NCI-H2171 (cell line): ENCODE measurements around the gene ABR.
"Not testable (repeated sequence)": the region's sequence is repeated elsewhere in the genome, so short reads cannot be mapped to it uniquely, and the experiment has no call there.

ENCODE experiments used
- DNase-seq: peaks from one replicate; lab custom pipeline; 2025; lab: John Stamatoyannopoulos, UW

The ABR gene

GRCh38 chr17:1071103-1071825 is 108.5 kb downstream of the ABR start:
- DNase-seq: no peak

DNA sequence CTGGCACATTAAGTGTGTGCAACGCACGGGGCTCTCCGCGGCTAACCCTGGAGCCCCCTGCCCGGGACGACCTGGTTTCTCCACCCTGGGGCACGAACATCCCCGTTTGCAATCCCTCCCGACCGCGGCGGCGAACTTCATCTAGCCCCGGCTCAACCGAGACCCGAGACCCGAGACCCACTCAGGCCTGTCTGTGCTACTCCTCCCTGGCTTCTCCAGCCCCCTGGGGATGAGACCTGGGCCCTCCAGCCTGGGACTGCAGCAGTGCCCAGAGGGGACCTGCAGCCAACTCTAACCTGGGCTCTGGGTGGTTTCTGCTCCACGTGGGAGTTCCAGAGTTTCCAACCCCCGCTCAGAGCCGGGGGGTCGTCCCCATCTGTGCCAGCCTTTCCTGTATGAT is 109.4 kb downstream of the ABR start:
- DNase-seq: no peak

DNA sequence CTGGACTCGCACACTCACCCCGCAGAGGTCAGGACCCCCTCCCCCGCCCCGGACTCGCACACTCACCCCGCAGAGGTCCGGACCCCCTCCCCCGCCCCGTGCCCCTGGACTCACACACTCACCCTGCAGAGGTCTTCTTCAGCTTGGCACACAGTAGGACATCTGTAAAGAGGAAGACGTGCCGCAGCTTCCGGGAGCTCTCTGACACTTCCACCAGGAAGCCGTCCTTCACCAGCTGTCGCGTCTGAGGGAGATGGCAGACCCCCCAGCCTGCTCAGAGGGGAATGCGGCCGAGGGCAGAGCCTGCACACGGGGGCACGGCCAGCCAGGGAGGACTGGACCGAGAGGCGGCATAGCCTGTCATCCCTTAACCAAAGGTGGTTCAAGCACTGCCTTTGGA is 109.9 kb downstream of the ABR start:
- DNase-seq: no peak

- no peak for DNase-seq
Observed at GRCh38 chr17:1068356-1068755, 111.4 kb downstream of the ABR start.

DNA sequence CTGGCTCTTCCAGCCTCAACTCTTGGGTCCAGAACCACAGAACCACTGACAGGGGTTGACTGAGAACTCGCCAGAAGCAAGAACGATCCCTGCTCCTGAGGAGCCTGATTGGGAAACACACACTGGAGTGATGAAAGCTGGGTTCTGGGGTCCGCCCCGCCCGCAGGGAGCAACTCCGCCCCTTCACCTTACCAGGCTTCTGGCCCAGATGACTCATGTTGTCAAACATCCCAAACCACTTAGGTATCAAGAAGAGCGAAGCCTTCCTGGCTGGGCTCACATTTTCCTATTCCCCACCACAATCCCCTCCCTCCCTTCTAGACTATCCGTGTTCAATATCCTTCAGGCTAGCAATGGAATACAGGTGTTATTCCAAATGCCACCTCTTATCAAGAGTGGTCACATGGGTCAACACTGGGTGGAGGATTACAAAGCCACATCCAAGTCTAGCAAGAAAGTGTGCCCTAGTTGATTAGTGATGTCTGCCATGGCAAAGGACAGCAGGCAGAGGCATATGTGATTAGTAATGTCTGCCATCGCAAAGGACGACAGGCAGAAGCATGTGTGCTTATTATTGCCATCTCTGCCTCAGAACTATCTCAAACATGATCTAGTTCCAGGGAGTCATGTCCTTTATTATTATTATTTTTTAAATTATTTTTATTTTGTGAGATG is 112.4 kb downstream of the ABR start:
- no peak for DNase-seq

- not testable (repeated sequence) for DNase-seq
Observed at GRCh38 chr17:1065416-1065815, 114.4 kb downstream of the ABR start.

- DNase-seq: peak; percentile 74
Observed at GRCh38 chr17:1060991-1061390, 118.8 kb downstream of the ABR start.

DNA sequence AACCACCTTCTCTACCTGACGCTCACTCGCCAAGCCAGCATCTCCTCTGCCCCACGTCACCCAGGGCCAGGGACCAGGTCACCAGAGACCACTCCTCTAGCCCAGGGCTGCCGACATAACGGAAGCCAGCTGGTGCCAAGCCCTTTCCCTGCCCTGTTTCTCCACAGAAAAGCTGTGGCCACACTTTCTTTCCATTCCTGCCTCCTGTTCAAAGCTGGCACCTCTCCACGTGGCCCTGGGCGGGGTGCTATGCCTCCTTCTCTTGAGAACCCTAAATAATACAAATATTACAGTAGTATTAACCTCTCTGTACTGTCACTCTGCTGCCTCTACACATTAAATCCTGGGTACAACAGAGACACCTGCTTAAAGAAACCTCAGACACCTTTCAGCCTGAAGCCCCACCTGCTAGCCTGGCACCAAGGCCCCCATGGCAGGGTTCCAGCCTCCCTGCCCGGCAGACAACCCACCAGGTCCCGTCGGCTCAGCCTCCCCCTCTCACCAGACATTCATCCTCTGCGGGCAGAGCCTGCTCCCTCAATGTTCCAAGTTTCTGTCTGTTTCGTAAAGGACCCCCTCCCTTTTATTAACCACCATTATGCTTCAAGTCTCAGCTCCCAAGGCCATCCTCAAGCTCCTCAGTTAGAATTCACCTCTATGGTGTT is 120.5 kb downstream of the ABR start:
- no peak for DNase-seq

DNA sequence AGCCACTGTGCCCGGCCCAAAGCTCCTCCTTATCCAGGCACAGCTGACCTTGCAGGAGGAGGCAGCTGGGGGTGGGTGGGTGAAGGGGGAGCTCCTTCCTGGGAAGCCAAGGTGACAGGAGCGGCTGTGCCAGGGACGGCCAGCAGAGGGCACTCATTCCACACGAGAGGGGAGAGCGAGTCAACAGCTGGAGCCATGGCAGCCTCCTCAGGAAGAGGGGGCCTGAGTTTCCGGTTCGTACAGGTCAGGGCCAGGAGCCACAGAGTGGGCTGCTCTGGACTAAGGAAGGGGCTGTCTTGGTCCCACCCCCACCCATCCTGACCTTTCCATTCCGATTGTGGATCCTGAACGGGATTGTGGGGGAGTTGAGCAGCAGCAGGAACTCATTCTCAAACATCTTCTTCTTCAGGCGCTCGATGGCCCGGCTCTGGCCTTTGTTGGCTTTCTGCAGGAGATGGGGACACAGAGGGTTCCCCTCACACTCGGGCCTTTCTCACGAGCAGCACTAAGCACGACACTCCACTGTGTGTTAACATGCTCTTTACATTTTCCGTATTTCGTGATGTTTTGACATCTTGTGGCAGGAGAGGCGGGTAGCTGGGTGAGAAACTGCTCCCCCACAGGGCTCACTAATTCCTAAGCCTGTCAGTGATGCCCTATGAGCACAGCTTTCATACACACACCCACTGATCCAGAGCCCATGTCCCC is 121.2 kb downstream of the ABR start:
- no peak for DNase-seq

DNA sequence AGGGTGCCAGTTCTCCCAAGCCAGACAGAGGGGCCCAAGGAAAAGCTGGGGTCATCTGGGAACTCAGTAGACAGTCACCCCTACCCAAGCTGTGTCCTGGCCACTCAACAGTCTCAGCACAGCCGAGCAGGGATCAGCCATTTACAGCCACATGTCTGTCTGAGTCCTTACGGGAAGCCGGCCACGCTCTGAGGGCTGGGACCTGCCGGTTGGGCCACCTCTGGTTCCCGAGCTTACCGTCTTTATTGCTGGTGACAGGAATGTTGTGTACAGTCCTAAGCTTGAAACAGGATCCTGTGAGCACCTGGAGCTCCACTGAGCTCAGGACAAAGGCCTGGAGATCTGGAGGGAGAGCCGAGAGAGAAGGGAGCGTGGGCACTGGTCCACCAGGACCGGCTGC is 123.0 kb downstream of the ABR start:
- no peak for DNase-seq

DNA sequence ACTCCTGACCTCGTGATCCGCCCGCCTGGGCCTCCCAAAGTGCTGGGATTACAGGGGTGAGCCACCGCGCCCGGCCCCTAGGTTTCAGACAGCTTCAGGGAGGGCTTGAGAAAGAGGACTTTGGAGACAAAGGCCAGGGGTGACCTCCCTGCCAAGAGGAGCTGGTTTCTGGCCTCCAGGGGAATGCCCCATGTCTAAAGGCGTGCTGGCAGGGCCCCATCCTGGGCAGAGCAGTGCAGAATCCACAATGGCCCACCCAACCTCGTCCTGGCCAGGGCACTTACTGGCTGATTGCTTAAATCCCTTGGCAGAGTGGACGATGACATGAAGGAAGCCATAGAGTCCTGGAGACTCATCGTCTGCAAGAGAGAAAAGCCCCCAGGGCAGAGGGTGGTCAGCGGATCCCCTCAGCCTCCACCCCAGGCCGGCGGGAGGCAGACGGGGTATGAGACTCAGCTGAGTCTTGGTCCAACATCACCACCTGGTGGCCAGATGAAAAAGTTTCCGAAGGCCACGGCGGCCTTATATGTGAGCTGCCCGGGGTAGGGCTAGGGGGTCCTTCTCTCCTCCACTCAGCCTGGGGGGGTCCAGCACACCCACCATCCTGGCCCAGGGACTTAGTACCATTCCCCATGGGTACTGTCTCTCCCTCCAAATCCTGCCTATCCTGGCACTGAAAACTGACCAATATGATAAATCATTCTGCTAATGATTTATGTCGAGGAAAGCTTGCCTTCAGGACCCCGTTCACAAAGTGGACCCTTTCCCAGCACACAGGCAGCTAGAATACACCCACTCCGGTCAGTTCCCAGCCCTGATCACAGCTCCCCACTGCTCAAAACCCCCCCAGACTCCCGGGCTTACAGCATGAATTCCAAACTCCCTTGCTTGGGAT is 123.8 kb downstream of the ABR start:
- peak; percentile 20 for DNase-seq

DNA sequence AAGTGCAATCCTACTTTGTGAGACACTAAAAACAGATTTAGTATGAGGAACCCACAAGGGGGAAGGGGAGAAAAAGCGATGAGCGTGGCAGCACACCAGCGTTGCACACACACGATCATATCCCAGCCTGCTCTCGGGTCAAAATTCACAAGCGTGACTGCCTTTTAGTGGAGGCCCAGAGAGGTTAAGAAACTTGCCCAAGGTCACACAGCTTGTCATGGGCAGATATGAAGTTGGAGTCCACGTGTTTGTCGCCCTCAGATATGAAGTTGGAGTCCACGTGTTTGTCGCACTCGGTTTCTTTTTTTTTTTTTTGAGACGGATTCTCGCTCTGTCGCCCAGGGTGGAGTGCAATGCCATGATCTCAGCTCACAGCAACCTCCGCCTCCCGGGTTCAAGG is 124.5 kb downstream of the ABR start:
- DNase-seq: no peak

DNA sequence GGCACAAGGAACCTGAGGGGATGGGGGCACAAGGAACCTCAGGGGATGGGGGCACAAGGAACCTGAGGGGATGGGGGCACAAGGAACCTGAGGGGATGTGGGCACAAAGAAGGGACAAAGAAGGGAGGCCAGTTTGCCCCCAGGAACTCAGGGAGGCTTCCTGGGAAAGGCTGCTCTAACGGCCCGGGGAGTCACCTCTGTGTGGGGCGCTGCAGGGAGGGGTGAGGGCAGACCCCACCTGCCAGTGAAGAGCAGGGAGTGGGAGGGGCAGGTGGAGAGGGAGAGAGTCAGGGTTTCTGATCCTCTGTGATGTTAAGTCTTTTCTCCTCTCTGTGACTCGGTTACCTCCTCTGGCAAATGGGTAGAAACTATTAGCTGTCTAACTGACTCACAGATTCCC is 125.1 kb downstream of the ABR start:
- no peak for DNase-seq

- DNase-seq: no peak
Observed at GRCh38 chr17:1053661-1054360, 126.0 kb downstream of the ABR start.

- no peak for DNase-seq
Observed at GRCh38 chr17:1050996-1051925, 128.5 kb downstream of the ABR start.

GRCh38 chr17:1050246-1050995 is 129.4 kb downstream of the ABR start:
- DNase-seq: no peak

- no peak for DNase-seq
Observed at GRCh38 chr17:1049446-1050225, 130.1 kb downstream of the ABR start.

DNA sequence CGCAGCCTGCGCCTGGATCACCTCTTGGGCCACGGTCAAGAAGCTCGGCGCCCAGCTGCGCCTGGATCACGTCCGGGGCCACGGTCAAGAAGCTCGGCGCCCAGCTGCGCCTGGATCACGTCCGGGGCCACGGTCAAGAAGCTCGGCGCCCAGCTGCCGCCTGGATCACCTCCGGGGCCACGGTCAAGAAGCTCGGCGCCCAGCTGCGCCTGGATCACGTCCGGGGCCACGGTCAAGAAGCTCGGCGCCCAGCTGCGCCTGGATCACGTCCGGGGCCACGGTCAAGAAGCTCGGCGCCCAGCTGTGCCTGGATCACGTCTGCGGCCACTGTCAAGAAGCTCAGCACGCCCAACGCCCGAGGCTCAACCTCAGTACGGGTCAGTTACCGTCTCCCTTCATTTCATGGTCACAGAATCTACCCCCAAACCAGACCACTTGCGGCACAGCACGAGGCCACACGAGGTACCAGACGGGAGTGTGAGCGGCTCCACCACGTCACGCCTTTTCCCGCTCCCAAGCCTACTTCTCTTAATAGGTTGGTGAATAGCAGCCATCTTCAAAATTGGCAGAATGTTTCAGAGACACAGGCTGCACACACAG is 131.2 kb downstream of the ABR start:
- not testable (repeated sequence) for DNase-seq
